HG02885 (cell line): ENCODE results near the gene TBP.

ENCODE experiments used
- ATAC-seq: cut with Tn5 transposase; IDR thresholded peaks from one replicate; pipeline ENCODE4 v1.9.1; 2021; ENCODE audit warnings: mild to moderate bottlenecking; ENCODE audit not compliant: unreplicated experiment, poor library complexity

TBP gene

GRCh38 chr6:170533792-170534191 is 20.4 kb upstream of the TBP start:
- ATAC-seq, result no peak

- ATAC-seq, result no peak
Measured at GRCh38 chr6:170535004-170535403, 19.2 kb upstream of the TBP start.

DNA sequence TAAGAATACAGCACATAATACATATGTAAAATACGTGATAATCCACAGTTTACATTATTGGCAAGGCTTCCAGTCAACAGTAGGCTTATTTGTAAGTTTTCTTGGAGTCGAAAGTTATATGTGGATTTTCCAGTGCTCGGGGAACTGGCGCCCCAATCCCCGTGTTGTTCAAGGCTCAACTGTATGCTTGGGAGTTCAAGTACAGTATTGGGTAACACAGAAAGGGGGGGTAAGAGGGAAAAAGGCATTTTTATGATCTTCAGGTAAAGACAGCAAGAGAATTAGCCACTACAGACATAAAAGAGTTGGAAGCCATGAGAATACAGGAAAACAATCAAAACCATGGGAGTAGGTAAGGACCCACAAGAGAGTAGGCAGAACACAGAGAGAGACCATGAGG is 17.5 kb upstream of the TBP start:
- ATAC-seq, result no peak

DNA sequence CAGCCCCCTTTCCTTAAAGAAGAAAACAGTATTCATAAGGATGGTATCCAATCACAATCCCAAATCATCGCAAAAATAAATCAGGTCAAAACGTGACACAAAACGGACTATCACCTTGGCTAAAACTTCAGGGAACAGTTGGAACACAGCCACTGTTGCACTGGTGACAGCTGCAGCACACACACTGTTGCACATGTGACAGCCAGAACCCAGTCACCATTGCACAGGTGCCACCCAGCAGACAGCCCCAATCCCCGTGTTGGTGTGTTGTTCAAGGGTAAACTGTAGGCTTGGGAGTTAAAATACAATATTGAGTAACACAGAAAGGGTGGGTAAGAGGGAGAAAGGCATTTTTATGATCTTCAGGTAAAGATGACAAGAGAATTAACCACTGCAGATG is 16.8 kb upstream of the TBP start:
- ATAC-seq, result no peak

GRCh38 chr6:170542031-170542719 is 12.0 kb upstream of the TBP start:
- no peak for ATAC-seq

DNA sequence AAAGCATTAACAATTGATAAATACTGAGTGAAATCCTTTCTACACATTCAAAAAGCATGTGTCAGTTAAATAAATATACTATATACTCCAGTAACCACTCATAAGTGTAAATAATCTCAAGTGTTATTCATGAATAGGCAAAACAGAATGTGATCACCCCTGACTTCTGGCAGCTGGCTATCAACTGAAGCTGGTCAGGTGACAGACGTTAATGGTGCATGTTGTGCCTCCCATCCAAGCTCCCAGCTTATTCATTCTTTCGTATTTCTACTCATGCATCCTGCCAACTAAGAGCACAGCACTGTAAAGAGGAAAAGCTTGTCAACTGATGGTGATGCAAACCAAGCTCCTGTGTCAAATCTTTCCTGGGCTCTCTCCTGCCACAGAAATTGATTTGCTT is 8.8 kb upstream of the TBP start:
- no peak for ATAC-seq

DNA sequence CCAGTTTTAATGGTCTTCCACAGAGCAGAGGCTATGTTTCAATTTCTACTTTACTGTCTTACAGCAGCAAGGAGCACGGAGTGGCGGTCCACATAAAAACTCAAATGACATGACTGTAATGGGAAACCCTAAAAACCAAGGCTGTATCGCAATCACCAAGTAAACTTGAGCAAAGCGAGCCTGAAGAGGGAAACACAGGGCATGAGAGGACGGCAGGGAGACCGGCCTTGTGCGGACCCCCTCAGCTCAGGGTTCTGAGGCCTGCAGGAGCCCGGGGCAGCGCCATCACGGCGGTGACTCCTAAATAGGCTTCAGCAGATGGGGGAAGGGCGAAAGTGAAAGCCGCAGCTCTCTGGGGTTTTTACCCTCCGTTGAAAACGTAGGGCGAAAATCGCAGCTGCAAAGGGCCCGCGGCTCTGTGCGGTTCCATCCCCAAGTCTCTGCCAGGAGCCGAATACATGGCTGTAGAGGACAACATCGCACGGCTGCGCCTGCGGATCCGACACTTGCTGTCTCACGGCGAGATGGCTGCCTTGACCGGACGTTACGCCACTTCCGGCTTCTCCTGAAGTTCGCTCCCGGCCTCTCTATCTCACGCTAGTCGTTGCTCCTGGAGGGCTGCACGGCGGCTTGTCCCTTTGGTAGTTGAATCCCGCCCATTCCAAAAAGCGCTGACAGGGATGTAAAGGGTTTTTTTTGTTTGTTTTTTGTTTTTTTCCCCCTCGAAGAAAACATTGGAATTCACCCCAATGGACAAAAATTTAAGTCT is 1.2 kb upstream of the TBP start, which contains the start of gene PSMB1:
Gene PSMB1, minus strand, starts transcription at position 543 of the 769 bp plus-strand sequence. Its CDS starts 65 bp downstream, at position 478.
- peak; percentile 63 for ATAC-seq

GRCh38 chr6:170553534-170554012 is 596 bp upstream of the TBP start:
- ATAC-seq, result peak; percentile 33

DNA sequence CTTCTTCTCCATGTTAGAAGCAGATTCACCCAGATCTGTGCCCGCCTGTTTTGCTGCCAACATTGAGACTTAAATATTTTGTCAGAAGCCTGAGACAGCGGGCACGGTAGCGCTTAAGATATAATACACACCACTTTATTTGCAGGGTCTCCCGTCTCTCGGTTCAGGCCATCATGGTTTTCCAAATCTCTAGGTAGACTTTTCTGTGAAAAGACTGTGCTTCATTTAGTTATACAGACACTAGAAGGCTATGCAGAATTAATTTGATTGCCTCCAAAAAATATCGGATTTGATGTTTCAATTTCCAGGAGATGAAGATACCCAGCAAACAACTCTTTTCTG is 598 bp downstream of the TBP start:
- no peak for ATAC-seq

- ATAC-seq, result no peak
Measured at GRCh38 chr6:170555305-170555704, 1.1 kb downstream of the TBP start.

- ATAC-seq, result no peak
Measured at GRCh38 chr6:170561555-170561954, 7.4 kb downstream of the TBP start.

DNA sequence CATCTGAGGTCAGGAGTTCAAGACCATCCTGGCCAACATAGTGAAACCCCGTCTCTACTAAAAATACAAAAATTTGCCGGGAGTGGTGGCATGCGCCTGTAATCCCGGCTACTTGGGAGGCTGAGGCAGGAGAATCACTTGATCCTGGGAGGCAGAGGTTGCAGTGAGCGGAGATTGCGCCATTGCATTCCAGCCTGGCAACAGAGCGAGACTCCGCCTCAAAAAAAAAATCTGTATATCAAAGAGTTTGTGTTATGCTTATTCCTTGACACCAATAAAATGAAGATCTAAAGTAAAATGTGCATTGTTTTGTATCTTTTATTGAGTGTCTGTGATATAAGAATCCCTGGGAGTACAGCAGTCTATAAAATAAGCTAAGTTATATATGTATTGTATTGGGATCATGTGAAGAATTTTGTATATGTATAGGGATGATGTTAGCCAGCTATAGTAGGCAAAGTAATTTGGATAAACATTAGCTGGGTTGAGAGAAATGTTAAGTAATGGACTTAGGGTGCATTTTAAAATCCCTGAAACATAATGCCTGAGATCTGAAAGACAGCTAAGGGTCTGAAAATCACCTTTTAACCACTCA is 10.9 kb downstream of the TBP start:
- ATAC-seq, result no peak

DNA sequence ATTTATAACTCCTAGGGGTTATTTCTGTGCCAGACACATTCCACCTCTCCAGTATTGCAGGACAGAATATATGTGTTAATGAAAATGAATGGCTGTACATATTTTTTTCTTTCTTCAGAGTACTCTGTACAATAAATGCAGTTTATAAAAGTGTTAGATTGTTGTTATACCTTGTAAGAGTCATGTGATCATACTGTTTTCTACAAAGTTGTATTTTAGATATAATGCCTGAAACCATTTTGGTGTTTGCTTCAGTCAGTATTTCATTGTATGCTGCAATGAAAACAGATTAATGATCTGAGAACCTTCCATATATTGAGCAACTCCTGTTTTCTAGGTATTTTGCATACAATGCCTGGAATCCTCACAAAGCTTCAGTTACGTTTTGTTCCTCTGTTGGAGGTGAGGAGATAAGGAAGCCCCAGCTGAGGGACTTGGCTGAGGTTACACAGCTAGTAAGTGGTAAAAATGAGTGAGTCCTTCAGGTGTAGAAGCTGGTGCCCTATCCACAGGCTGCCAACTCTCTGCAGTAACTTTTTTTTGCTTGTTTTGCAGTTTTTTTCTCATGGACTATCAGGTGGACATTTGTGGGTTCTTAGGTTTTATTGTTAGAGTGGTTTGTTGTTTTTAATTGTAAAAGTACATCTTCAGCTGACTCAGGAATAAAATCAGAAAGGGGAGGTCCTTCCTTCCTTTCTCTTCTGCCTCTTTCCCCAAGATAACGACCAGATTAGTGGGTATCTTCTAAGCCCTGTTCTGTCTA is 18.7 kb downstream of the TBP start:
- ATAC-seq, result no peak

DNA sequence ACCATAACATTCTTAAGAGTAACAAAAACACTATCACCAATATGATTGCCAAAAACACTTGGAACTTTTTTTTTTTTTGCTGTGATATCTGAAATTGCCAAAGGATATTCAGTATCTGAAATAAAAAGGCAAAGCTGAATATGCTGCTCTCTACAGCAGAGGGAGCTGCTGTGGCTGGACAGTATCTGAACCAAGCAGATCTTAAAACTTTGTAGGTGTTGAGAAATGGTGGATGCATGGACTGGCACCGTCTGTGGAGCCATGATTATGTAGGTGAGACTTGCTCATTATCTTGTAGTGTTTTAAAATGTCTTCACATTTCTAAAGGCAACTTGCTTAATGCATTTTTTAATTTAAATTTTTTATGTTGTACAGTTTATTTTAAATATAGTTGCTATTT is 21.1 kb downstream of the TBP start:
- no peak for ATAC-seq

DNA sequence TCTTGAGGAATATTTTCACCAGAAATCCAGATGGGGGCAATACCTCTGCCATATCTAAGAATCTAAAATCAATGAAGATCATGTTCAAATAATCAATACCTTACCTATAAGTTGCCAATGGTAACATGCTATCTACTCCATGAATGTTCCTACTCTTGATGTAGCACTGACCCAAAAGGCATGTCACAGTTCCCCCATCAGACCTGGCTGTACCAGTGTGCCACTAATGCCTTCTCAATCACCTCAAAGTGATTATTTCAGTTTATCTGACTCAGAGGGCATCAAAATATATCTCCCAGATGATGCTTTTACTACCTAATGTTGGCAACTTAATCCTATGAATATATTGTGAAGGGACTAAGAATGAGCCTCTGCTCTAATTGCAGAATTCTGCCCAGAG is 24.7 kb downstream of the TBP start:
- ATAC-seq, result no peak

DNA sequence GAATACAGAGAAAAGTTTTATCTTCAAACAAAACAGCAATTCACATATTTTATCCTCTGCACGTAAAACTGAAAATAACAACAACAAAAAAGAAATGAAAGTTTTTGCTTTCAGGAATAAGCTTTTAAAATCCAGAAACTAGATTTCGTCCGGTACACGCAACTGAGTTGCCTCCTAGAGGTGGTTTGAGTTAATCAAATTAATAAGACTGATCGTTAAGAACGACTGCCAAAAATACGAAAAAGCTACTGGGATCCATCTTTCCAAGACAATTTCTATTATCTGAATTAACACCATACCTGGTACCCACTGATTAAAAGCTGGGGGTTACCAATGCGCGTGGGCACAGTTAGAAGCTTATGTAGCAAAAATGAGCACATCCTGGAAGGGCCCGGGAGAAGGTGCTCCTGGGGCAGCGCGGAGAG is 29.6 kb downstream of the TBP start:
- no peak for ATAC-seq

- peak; percentile 98 for ATAC-seq
Measured at GRCh38 chr6:170584181-170584953, 30.2 kb downstream of the TBP start, which contains the start of gene PDCD2. TSS of gene PDCD2 (minus strand) at chr6:170584637. CDS start at chr6:170584581, 56 bp downstream.

DNA sequence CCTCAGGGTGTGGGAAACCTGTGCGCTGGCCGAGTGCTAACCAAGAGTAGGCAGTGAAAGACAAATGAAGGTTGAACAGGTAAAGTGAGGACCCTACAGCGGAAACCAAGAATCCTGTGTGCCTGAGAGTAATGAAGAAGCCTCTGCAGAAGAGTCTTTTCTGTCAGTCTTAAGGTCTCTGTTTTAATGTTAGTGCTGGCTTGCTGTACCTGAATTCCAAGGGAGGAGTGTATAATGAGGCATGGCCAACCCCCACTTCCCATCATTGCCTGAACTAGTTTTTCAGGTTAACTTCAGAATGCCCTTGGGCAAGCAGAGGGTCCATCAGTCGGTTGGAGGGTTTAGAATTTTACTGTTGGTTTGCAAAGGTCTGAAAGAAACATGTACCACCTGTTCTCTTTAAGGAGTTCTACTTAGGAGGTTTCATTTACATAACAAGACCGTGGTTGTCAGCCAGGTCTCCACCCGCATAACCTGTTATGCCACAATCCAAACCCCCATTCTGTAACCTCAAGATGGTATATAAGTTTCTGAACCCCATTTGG is 30.9 kb downstream of the TBP start:
- ATAC-seq, result peak; percentile 36

DNA sequence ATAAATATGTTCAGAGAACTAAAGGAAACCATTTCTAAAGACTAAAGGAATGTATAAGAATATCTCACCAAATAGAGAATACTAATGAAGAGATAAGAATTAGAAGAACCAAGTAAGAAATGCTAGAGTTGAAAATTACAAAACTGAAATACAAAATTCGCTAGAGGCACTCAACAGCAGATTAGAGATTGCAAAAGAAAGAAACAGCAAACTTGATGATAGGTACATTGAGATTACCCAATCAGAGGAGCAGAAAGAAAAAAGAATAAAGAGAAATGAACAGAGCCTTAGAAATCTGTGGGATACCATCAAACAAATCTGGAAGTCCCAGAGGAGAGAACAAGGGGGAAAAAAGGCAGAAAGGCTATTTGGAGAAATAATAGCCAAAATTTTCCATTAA is 36.6 kb downstream of the TBP start:
- ATAC-seq, result no peak

DNA sequence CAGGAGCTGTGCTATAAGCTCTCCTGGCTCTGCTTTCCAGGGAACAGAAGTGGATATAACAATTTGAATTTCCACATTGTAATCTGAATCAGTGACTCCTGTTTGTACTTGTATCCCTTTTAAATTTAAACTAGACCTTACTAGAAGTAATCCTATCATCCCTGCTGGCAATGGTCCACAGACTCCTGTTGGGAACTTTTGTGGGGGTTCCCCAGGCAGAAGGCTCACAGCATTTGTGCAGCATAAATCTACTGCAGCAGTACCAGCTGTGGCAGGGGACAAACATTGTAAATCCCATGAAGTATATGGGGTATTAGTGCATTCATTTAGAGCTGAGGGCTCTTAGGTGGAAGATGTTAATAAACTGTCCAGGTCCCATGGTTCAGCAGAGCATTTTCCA is 42.3 kb downstream of the TBP start:
- ATAC-seq, result no peak
